CD4-positive, alpha-beta T cell treated with Interleukin-10 for 1 hour (primary cell): ENCODE measurements around the gene PXDN.

ENCODE experiments used
- DNase-seq: peaks from one replicate; pipeline ENCODE4 v3.0.0-alpha.2; 2020

Gene PXDN

GRCh38 chr2:1607236-1607920 lies 136.9 kb downstream of the PXDN start:
- no peak for DNase-seq

DNA sequence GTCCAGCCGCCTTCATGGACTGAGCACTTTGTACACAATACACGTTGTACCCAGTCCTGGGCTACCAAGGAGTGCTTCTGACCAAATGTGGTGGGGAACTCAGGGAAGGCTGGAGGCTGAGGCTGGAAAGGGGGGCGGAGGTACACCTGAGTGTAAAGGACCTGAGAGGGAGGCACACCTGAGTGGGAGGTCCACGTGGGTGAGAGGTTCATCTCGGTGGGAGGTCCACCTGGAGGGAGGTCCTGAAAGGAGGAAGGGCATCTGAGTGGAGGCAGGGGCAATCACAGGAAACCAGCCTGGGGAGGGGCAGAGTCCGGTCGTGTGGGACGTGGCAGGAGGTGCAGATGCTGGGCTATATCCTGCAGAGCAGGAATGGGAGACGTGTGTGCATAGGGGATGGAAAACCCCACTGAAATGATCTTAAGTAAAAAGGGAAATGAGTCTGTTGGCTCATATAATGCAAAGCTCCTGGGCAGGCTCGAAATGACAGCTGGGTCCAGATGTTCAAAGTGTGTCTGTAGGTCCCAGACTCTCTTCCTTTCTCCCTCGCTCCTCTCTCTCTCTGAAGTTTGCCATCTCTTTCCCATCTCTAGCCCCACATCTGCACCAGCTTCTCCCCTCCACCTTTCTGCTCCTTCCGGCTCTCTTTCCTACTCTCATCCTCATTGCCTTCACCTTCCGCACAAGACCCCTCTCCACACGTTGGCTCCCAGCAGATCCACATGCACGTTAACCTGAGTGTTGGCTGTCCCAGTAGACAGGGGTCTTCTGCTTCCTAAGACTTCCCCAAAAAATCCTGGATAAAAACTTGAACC lies 137.7 kb downstream of the PXDN start:
- no peak for DNase-seq

GRCh38 chr2:1606046-1606400 lies 138.3 kb downstream of the PXDN start:
- DNase-seq, result no peak

GRCh38 chr2:1605102-1606045 lies 138.9 kb downstream of the PXDN start:
- DNase-seq, result no peak

GRCh38 chr2:1603521-1603920 lies 140.8 kb downstream of the PXDN start:
- DNase-seq, result no peak

DNA sequence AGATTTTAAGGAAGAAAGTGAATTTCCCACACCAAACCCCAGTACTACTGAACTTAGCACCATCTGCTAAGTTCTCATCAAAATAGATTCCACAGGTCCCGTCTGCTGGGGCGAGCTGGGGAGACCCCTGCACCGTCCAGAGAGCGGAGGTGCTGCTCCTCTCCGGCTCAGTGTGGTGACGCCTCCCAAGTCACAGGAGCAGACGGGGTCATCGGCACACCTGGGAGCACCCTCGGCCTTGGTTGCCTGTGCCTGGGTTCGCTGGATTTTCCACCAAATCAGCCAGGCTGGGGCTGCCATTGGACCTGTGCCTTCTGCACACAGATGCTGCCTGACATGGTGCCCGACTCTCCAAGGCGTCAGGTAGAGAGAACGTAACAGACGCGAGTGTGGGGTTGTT lies 141.3 kb downstream of the PXDN start:
- DNase-seq, result no peak

- DNase-seq, result no peak
Observed at GRCh38 chr2:1602278-1603010, 141.9 kb downstream of the PXDN start.

GRCh38 chr2:1601471-1602277 lies 142.6 kb downstream of the PXDN start:
- no peak for DNase-seq

DNA sequence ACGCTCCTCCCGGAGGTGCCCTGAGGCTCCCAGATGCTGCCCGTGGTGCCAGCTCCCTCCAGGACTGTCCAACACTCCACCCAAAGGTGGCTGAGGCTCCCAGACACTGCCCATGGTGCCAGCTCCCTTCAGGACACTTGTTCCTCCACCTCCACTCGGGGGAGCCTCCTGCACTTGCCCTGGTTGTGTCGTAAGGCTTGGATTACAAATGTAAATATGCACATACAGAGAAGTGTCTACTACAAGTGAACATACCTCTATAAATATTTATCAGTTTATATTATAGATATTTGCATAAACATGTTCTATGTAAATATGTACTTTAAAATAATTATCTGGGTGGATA lies 143.3 kb downstream of the PXDN start:
- no peak for DNase-seq

DNA sequence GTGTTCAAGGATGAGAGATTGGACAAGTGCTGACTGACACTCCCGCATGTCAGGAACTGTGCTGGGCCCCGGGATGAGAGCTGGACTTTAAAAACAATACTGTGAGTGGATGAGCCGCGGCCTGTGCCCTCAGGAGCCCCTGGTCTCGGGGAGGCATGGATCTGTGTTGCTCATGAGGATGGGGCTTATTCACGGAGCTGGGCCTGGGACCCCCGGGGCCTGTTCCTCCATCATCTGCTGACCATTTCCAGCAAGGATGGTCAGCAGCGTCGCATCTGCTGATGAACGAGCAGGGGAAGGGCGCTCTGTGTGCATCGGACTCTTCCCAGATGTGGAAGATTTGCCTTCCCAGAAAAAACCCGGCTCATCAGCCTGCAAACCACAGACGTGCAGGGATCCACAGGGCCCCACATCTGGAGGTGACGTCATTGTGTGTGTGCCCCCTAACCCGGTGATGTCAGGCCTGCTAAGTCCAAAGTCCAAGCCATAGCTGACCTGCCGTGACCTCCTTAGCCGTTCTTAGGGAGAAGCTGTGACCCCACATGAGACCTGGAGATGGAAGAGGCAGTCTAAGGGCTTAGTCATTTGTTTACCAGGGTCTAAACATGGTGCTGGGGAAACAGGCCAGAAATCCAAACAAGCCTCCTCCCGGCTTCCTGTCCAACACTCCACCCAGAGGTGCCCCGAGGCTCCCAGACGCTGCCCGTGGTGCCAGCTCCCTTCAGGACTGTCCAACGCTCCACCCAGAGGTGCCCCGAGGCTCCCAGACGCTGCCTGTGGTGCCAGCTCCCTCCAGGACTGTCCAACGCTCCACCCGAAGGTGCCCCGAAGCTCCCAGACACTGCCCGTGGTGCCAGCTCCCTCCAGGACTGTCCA lies 143.9 kb downstream of the PXDN start:
- DNase-seq, result no peak

DNA sequence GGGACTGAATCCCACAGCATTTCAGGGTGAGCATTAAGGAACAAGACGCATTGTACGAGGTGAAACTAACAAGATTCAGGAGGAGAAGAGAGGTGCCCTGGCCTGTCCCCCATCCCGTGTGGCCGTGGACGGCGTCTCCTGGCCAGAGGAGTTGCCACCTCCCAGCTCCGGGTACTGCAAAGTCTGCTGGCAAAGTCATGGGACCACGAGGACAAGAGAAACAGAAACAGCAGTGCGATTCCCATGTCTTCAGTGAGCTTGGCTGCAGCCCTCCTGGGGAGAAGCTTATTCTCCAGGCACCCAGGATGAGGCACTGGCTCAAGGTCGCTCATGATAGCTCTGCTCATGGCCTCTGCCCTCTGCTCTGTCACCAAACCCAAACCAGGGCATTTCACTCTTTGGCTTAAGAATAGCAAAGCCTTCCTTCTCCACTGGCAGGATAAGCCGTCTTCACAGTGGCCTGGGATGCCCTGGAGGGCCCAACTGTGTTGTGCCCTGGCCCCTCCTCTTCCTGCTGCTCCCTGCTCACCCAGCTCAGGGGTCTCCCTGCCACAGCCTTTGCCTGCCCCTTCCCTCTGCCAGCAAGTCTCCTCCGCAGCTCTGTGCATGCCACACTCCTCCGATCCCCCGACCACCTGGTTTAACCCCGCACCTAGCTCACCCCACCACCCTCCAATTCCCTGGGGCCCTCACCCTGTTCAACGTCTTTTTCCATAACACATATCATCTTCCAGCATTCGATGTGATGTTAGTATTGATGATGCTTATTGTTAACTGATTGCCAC lies 144.8 kb downstream of the PXDN start:
- DNase-seq, result no peak

GRCh38 chr2:1598800-1599199 lies 145.5 kb downstream of the PXDN start:
- DNase-seq, result no peak

DNA sequence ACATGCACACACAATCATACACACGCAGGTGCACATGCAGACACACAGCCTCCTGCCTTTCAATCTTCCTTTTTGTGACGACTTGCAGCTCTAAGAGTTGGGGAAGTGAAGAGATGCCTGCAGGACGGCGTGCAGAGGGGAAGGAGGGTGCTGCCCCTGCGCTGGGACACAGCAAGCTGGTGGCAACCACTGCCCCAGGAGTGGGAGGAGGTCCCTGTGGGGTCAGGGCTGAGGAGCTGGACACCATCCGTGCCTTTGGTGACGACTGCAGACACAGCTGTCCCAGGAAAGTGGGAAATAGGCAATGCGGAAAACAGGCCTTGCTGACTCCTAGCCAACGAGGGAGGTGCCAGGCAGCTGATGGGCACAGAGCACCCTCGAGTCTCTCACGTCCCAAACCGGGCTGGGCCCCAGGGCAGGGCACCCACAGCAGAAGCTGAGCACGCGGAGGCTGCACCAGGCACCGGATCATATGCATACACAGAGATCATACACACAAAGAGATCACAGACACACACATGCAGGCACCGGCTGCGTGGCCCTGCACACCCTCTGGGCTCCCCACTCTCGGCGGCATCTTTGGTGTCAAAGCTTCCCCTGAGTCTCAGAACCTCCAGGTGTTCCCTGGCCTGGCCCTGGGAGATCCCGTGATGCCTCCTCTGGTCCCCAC lies 146.1 kb downstream of the PXDN start:
- no peak for DNase-seq

GRCh38 chr2:1595274-1595673 lies 149.0 kb downstream of the PXDN start:
- DNase-seq, result no peak

GRCh38 chr2:1594373-1595171 lies 149.7 kb downstream of the PXDN start:
- DNase-seq, result no peak

DNA sequence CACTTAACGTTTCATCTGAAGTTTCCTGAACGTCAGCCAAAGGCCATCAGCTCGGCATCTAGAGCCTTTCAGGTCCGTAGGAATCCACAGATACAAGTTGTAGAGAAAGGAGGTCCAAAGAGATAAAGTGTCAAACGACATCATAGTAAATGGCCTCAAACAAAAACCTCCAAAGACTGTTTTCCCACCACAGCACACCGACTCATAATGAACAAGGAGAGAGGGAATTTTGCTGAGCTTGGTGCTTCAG lies 150.3 kb downstream of the PXDN start:
- DNase-seq, result no peak

DNA sequence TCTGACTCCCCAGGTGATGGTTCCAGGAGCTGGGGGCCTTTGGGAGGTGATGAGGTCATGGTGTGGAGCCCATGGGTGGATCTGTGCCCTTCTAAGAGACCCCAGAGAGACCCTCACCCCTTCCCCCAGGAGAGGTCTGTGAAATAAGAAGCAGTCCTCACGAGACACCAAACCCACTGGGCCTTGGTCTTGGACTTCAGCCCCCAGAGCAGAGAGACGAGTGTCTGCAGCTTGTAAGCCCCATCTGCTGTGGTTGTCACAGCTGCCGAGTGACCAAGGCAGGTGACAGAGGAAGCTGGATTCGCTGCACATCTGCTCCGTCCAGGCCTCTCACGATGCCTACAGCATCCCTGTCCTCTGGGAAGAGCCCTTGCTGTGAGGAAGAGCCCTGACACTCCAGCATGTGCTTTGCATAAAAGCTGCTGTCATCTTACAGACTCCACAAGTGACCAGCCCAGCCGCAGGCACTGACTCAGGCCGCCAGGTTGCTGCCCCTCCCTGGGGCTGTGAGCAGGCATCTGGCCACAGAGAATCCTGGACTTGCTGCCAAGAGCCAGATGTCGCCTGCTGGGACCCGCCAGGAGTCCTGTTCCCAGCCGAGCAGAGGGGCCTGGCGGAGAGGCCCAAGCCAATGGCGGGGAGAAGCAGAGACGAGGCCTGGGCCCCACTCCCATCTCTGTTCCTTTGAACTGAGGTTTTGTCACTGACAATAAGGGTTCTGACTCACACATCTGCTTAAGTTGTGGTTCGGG lies 150.8 kb downstream of the PXDN start:
- no peak for DNase-seq
